ENCODE results near the gene TBC1D21.

Gene TBC1D21

DNA sequence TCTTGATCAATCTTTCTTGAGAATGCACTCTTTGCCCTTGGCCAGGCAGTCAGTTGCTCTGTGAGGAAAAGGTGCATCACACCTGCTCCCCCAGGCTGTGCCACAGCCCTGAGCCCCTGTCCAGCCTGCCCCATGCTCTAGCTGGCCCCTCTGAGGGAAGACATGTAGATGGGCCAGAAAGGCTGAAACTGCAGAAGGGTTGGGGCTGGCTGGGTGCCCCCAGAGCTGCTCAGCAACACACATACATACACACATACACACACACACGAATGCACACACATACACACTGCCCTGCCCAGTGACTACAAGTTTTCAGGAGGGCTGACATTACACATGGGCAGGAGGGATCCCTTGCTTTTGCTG, 16.4 kb downstream of the TBC1D21 start:
- no peak for DNase-seq

DNA sequence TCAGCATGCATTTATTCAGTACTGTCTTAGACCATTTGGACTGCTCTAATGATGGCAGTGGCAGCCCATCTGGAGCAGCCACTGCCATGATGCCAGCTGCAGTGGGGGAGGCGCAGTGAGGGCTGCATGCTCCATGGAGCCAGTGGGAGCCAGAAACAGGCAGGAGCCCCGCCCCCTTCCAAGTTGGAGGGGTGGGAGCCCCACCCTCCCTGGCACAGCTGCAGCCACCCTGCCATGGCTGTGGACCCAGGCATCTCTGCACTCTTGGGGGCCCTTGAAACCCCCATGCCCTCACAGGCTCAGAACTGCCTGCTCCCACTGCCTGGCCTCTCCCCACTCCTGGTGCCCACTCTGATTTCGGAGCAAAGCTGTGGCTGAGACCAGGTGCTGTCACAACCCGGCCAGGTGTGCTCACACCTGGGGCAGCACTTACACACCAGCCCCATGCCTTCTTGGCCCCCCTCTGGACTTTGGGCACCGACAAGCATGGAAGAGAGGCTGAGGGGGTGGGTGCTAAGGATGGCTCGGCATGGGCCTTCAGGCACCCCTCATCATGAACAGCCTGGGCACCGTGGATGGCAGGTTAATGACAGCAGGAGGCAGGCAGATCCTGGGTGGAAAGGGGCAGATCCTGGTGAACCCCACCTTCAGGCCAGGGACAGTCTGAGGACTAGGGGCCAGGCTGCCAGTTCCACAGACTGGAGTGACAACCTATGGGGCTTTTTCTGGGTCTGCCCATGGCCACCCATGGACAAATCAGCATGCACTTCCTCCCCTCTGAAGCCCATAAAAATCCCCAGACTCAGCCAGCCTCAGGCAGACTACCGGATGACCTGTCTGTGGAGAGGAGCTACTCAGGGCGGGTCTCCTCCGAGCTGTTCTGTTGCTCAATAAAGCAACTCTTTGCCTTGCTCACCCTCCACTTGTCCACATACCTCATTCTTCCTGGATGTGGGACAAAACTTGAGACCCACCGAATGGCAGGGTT, 18.3 kb downstream of the TBC1D21 start:
- no peak for DNase-seq

DNA sequence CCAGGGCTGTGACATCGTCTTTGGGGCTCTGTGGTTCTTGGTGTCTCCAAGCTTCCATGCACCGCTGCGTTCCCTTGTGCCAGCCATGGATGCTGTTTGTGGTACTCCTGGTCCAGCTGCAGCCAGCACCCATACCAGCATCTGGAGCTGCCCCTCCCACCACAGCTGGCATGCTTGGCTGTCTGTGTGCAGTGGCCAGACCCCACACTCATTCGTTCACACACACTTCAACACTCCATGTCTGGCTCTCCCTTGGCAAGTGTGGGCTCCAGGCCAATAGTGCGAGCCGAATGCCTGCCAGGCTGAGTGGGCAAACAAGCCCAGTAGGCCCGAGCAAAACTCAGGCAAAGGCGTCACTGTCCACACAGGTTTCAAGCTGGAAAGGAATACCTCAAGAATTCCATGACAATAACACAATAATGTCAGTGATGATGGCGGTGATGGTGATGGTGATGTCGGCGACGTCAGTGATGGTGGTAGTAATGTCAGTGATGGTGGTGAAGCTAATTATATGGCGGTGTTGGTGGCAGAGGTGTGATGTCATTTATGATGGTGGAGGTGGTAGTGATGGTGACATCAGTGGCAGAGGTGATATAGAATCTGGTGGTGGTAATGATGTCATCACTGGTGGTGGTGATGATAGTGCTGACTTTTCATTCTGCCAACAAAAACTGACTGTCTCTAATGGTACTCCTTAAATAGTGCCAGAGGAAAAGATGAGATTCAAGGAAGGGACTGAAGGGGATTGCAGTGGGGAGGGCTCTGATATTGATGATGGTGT, 19.3 kb downstream of the TBC1D21 start:
- DNase-seq: no peak

DNA sequence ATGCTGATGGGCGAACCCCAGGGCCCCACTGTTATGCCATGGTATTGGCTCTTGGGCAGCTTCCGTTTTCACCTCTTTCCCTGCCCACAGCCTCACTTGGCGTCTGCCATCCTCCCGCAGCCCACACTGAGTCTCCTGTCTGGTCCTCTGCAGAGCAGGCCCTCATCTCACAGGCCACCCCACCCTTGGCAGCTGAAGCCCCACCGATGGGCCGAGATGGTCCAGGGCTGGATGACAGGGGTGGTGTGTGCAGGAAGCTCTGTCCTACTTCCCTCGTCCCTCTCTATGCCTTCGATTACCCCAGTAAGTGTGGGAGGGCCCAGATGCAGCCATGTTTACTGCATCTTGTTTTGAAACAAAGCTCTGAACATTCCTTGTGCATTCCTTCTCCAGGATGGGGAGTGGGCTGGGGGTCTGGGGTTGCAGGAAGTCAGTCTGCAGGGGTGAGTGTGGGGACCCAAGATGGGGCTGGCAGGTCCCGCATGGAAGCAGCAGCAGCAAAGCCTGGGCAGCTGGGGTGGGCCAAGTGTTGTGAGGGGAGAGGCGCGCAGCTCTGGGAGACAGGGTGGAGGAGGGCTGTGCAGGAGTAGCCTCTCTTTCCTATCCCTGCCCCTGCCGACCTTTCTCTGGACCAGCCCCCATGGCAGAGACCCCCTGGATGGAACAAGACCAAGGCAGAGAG, 20.9 kb downstream of the TBC1D21 start:
- no peak for DNase-seq

DNA sequence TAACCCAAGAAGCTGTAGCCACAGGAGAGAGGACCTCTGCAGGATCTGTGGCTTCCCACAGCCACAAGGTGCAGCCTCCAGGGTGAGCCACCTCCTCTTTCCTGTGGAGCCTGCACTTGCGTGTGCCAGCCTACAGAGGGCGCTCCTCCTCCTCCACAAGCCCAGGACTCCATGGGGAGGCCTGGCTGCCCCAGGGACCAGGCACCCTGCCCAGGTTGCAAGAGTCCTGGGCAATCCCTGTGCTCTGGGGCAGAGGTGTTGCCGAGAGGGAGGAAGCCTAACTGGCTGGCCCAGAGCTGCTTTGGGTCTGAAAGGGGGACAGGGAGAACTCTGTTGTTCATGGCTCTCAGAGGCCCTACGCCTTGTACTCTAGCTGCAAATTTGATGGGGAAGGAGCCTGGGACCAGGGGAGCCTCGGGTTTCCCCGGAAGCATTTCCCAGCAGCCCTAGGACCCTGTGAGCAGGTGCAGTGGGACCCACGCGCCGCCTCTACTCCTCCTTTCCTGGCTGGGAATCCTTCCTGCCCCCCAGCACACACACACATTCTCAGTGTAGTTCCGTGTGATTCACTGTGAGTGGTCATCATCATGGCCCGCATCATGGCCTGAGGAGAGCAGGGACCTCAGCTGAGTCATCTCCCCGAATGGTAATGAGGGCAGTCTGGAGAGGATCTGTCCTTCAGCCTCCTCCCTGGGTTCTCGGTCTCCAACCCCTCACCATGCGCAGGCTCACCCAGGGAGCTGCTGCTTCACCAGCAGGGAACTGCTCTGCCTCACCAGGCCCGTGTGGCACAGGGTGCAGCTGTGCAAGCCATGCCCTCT, 24.3 kb downstream of the TBC1D21 start:
- DNase-seq: peak; percentile 74 to 81

DNA sequence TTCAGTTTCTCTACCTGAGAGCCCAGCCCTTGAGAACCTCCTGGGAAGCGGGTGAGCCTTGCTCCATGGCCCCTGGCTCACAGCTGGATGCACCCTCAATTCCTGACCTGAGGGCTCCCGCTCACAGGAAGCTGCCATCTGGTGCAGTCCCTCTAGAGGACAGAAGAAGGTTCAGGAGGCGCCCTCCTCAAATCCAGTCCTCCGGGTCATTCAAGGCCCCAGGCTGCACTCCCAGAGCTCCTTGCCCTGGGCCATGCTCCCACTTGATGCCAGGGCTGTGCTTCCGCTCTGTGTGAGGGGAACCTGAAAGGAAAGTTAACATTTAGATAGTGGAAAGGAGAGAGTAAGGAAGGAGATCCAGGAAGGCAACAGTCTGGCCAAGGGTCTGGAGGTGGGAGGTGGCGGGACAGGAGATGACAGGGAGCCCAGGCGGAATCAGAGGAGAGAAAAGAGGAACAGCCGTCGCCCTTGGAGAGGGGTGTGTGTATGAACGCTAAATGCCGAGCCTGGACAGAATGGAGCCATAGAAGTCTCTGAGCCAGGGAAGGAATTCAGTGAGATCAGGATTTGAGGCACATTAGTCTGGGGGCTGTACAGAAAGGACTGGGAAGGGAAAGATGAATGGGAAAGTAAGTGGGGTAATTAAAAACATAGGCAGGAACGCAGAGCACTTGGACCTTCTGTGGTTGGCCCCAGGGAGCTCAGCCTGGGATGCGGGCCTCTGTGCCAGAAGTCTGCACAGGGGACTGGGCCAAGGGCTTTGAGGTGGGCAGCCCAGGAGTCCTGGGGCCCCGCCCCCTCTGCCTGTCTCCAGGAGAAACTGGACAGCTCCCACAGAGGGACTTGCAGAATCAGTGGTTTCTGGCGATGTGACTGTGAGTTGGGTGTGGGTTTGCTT, 26.1 kb downstream of the TBC1D21 start:
- DNase-seq: no peak

DNA sequence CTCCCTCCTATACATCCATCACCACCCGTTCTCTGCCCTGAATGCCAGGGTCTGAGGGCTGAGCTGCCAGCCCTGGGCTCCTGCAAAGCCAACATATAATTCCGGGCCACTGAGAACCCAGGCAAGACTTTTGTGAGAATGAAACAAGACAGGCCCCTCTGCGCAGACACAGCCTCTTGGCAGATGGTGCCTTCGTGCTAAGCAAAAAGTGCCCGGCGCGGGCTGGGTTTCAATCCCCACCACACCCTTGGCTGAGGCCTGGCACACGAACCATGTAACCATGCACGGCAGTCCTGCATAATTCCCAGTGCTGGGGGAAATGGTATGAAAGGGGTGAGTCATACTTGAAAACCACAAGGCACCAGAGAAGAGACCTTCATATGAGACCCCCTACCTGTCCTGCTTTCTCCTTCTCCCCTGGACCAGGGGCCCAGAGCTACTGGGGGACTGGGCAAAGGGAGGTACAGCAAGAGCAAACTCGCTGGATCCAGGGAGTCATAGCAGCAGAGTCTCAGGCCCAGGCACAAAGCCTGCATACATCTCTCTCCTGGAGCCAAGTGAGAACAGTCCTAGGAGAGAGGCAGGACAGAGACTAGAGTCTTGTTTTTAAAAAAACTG, 26.8 kb downstream of the TBC1D21 start:
- DNase-seq: no peak

DNA sequence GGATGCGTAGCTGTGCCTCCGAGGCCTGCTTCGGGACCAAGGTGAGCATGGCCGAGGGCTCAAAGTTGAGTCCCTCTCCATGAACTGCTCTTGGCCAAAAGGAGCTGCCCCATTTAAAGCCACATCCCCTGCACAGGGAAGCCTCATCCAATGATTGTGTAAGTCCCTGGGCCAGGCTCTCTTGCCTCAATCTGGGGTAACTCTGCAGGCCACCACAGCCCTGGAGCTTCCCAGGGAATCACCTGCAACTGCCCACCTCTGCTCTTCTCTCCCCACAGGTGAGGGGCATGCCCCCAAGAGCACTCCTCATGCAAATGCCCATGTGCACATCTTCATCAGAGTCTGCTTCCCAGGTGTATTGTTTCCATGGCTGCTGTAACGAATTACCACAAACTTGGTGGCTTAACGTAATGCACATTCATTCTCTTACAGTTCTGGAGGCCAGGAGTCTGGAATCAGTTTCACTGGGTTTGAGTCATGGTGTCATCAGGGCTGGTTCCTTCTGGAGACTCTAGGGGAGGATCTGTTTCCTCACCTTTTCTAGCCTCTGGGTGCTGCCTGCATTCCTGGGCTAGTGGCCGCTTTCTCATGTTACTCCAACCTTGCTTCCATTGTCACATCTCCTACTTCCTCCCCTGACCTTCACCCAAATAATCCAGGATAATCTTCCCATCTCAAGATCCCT, 27.9 kb downstream of the TBC1D21 start:
- no peak for DNase-seq

DNA sequence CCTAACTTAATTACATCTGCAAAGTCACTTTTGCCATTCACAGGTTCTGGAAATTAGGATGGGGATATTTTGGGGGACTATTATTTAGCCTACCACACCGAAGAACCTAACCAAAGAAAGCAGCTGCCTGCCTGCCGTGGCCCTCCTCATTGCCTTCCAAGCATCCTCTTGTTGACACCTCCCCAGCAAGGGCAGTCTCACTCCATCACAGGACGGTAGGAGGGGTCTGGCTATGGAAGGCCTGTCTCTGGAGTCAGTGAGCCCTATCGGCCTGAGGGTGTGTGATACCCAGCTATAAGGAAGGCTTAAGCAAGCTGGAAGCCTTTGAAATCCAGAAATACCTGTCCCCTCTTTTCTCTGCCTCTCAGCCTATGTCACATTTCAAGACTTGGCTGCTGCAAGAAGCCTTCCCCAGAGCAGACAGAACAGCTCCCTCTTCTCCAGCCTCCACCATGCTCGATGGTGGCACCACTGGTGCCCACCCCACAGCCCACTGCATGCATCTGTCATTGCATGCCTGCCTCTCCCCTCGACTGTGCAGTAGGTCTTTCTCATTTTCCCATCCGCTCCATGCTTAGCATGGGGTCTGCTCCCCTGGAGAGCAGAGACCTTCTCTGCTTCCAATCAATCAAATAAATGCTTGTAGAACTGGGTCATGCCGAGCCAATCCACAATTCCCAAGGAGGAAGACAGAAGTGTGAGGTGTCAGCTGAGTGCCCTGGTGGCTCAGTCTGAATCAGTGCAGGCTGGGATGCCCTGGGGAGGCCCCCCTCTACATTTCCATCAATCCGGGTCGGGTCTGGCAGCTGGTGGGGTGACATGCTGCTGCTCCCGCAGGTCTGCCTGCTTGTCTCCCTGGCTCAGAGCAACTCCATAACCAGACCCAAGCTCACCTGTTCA, 29.0 kb downstream of the TBC1D21 start:
- DNase-seq: no peak

DNA sequence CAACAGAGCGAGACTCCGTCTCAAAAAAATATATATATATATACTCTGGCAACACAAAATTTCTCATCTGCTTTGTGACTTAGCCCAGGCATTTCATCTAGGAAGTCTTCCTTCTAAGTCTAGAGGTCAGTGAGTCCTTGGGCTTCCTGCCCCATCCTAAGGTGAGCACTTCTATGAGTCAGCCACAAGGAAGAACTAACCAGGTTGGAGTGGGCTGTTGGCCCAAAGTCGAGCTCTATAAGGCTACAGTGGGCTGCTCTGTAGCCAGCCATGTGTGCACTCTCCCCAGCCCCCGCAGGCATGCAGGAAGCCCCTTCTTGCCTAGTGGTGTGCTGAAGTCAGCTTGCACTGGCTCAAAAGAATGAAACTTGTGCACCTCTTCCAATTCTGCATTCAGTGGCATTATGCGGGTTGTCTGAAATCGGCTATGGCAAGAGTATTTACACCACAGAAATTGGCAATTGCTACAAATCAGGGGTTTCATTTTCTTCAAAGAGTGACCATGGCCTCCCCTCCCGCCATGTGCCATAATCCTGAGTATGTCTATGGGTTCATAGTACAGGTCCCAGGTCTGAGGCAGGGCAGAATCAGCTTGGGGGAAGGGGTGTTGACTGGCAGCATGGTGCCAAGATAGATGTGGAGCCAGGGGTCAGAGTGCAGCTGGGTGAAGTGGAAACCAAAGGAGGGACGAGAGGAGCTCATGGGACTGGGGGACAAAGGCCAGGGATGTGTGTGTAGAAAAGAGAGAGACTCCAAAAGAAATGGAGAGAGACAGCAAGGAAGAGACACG, 30.9 kb downstream of the TBC1D21 start:
- DNase-seq: no peak

DNA sequence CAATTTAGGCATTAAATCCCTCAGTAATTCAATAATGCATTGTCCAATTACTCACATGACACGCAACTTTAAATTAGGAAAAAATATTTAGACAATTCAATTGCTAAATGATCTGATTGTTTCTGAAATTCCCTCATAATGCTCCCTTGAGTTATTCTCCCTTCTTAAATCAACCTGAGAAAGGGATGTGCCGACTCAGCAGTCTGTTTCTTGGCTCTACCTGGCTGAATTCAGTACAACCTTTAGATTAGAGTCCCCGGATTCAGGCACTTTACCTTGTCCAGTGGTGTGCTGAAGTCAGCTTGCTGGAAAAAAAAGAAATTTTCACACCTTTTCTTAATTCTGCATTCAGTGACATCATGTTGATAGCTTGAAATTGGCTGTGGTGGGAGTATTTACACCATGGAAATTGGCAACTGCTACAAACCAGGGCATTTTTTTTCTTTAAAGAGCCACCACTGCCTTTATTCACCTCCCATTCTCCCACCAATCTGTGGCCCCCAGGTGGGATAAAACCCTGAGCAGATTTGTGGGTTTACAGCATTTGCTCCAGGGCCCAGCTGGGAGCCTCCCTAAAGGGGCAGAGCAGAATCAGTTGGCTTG, 32.0 kb downstream of the TBC1D21 start:
- no peak for DNase-seq

DNA sequence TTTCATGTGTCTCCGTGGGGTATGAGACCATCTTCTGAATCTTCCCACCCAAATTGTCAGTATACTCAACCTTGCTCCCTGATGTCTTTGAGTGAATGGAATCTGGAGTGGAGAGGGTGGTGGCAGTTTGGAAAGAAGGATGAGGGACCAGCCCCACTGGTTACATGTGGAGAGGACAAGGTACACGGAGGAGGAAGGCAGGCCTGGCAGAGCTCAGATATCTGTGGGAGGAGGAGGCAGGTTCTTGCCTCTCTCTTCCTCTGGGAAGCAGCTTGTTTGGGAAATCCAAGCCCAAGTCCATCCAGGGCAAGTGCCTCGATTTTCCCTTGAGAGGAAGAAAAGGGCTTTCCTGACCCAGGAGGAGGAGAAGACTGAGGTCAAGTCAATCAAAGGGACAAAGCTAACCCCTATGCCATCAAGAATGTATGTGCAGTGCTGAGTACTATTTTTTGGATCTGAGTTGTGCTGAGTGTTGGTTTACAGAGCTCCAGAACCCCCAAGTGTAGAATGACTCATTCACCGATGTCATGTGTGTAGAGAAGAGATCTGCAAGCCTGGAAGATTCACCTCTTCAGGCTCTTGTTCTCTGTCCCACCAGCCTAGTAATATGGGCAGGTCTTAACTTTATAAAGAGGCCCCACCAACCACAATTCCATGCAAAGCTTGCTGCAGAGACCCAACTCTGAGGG, 33.1 kb downstream of the TBC1D21 start:
- DNase-seq: no peak

DNA sequence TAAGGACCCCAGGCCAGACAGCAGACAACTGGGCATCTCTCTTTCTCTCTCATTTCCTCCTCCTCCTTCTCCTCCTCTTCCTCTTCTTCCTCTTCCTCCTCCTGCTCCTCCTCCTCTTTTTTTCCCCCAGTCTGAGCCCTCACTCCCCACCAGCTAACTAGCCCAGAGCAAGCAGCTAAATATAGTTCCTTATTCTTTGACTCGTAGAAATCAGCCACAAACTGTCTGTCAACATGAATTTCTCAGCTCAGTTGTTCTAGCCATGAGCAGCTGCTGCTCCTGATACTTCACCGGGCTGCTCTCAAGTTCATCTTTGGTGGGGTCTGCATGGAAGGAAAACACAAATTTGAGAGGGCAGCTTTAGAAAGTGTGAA, 33.7 kb downstream of the TBC1D21 start:
- no peak for DNase-seq

DNA sequence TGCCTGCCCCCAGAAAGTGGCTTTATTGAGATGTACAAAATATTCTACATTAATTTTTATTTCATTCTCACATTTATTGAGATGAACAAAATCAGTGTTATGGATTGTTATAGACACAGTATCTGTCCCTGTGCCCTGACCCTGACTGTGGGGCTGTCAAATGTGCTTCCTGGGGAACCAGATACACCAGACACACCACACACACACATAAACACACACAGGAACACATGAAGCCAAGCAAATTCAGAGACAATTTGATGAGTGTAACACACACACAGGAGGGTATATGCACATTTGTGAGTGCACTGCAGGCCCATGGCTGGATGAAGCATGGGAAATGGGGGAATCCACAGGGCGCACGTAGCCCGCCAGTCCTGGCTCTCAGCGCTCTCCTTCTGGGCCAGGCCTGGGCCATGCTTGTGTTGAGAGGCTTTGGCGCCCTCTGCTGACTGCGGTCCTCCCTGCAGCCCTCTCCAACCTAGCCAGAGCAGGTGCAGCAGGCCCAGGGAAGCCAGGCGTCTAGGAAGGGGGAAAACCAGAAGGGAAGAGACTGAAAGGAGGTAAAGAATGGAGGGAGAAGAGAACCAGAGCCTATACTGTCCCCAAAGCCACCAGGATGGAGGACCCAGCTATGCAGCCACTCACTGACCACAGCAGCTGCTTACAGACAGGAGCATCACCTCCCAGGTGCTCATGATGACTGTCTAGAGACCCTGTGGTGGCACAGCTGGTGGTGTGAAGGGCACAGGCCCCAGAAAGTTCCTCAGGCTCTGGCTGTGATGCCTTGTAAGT, 34.9 kb downstream of the TBC1D21 start:
- peak; percentile 87 to 90 for DNase-seq

DNA sequence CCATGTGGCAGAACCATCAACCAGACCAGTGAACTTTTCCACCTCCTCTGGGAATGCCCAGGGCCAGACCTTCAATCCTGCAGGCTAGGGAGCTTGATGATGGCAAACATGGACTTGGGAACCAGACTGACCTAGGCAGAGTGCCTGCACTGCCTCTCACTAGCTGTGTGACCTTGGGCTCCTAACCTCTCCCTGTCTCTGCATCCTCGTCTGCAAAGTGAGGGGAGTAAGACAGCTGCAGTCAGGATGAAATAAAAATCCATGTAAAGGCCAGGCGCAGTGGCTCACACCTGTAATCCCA, 35.4 kb downstream of the TBC1D21 start:
- DNase-seq: no peak

DNA sequence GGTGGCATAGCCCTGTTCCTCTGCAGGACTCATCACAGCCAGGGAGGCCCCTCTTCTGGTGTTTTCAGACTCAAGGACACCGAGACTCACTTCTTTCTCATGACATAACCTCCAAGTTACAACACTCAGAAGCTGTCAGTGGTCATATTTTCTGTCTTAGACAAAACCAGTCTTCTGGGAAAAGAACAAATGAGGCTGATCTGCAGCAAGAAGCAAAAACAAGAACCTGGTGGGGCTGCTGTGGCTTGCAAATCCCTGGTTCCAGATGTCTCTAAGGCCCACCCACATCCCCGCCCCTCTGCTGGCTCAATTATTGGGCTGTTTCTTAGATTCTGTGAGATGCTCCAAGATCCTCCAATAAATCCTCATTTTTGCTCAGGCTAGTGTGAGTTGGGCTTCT, 36.3 kb downstream of the TBC1D21 start:
- no peak for DNase-seq

Data from activated T-cell treated with anti-CD3 and anti-CD28 coated beads, Interleukin-2, amount 50 U/mL, for 48 hours (primary cell).